Stimulated activated CD8-positive, alpha-beta memory T cell treated with anti-CD3 and anti-CD28 coated beads, Interleukin-12 subunit alpha, Interleukin-12 subunit beta, amount 100 ng/mL, for 4 hours (primary cell): ENCODE measurements around the gene EYA4.

Source experiments
- DNase-seq: peaks from one replicate; pipeline ENCODE4 v3.0.0-alpha.2; 2020; ENCODE audit warnings: low read depth

EYA4 gene

DNA sequence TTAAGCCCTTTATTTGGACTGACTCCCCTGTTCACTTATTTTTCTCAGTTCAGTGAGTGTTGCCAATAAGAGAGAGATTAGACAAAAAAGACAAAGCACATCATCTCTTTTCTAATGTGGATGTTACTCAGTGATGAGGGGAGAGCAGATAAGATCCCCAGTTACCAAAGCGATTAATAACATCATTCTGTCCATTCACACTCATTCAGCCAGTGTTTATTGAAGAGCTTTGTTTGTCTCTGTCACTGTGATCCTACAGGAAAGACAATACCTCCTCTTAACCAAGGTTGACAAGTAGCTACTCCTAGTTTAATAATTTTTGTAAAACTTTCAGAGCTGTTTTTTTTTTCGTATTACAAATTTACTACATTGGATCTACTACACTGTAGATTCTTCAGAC is 163.0 kb downstream of the EYA4 start:
- no peak for DNase-seq

DNA sequence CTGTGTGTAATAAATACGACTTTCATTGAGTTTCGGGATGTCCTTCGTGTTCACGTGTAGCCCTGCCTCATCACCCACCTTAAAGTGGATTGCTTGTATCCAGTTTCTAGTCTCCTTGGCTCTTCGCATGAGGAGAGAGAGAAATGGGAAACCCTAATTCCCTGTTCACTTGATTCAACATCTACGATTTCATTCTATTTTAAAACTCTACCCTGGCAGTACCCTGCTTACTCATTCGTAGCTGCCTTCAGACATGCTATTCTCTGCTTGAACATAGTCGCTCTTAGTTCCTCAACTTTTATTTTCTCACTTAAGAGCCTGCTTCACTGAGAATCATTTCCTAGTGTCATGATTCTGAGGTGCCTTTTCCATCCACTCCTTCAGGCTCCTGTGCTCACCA is 163.6 kb downstream of the EYA4 start:
- no peak for DNase-seq

GRCh38 chr6:133407320-133408100 is 166.4 kb downstream of the EYA4 start:
- no peak for DNase-seq

- no peak for DNase-seq
These were observed 167.0 kb downstream of the EYA4 start for GRCh38 chr6:133408132-133408531.

DNA sequence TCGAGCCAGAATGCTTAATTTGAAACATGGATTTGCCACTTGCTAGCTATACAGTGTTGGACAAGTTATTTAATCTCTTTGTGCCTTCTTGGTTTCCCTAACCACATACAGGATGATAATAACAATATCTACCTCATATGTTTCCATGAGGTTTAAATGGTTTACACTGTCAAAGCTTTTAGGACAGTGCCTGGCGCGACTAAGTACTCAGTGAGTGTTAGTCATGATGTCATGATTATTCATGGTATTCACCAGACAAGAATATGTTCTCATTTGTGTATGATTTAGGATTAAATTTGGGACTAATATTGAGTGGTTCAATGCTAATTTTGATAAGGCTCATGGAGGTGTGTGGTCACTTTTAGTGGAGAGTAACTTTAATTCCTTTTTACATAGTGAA is 167.4 kb downstream of the EYA4 start:
- DNase-seq: no peak

DNA sequence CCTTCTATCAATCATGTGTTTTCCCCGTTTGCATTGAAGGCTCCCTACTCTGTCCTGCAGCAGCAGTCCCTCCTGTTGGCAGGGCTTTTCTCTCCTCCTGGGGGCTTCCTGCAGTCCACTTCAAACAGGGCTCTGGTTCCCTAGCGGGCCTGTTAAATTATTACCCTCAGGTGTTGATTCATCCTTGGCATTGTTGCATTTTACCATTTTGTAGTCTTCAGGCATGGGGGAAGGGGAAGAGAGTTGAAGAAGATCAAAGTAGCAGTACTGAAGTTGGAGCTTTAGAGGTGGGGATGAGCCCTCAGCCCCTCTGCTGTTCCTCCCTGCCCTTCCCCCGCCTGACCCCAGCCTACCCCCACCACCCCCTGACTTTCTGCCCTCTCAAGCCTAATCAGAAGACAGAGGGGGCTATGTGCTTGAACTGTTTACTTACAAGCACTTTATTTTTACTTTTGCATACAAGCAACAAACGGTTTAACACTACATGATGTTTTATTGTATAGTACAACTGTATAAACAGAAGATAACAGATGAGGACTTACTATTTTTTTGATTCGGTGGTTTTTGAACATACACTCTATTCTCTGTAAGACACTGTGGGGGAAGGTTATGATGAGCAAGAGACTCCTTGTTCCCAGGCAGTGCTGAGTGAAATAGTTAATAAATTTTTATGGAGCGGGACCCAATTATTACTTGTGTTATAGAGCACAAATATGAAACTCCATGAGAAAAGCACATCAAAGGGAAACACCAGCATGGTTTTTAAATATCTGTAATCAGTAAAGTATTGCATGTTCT is 169.7 kb downstream of the EYA4 start:
- DNase-seq: no peak

GRCh38 chr6:133411757-133412156 is 170.6 kb downstream of the EYA4 start:
- no peak for DNase-seq

- DNase-seq: no peak
These were observed 174.1 kb downstream of the EYA4 start for GRCh38 chr6:133415262-133415661.

- no peak for DNase-seq
These were observed 177.0 kb downstream of the EYA4 start for GRCh38 chr6:133418108-133418507.

DNA sequence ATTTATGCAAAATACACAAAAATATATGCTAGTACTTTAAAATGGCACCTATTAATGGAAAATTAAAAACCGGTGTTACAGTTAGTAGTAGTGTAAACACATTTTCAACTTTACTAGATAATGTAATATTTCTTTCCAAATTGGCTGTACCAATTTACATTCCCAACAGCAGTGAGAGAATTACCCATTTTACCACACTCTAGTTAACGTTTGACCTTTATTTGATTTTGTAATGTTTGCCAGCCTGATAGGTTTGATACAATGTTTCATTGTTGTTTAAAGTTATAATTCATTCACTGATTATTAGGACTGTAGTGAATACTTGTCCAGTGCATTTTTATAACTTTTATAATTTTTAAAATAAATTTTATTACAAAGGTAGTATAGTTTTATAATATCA is 182.1 kb downstream of the EYA4 start:
- no peak for DNase-seq

DNA sequence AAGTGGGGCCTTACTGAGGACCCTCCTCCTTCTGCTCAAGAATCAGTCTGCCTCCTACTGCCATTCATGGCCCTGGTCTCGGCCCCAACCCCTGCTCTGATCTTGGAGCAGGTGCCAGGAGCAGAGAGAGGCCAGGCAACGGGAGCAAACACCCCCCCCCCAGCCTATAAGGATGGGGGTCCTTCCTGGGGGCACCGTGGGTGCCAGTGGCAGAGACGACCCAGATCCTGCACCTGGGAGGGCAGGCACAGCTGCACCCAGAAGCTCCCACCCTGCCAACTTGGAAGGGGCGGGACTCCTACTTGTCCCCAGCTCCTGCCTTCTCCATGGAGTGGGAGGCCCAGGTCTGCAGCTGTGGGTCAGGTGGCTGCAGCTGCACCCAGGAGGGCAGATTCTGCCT is 183.2 kb downstream of the EYA4 start:
- DNase-seq: no peak

- no peak for DNase-seq
These were observed 184.9 kb downstream of the EYA4 start for GRCh38 chr6:133426038-133426437.

DNA sequence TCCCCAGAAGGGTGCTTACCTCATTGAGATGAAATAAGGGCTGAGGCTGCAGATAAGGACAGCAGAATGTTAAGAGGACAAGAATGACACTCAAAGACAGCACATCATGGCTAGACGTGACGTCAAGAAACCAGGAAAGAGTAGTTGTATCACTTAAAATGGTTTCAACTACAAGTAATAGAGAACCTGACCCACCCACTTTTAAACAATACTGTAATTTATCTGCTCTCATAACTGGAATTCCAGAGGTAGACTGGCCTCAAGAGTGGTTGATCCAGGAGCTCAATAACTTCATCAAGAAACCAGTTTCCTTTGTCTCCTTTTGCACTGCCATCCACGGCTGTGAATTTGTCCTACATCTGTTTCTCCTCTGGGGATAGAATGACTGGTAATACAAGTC is 187.1 kb downstream of the EYA4 start:
- no peak for DNase-seq

DNA sequence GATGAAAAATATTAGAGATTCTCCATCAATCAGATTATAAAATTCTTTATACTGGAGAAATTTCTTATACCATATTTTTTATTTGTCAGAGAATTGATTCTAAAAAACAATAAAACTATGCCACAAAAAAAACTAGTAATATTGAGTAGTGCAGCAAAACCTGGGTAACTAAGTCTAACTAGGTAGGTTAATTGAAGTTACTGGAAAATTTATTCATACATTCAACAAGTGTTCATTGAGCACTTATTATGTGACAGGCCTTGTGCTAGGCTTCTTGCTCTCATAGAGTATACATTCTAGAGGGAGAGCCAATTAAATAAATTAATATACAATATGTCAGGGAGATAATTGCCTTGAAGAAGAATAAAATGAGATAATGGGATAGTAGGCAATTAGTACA is 189.4 kb downstream of the EYA4 start:
- DNase-seq: no peak

GRCh38 chr6:133431031-133431430 is 189.9 kb downstream of the EYA4 start:
- no peak for DNase-seq

- no peak for DNase-seq
These were observed 191.1 kb downstream of the EYA4 start for GRCh38 chr6:133432021-133432989.

DNA sequence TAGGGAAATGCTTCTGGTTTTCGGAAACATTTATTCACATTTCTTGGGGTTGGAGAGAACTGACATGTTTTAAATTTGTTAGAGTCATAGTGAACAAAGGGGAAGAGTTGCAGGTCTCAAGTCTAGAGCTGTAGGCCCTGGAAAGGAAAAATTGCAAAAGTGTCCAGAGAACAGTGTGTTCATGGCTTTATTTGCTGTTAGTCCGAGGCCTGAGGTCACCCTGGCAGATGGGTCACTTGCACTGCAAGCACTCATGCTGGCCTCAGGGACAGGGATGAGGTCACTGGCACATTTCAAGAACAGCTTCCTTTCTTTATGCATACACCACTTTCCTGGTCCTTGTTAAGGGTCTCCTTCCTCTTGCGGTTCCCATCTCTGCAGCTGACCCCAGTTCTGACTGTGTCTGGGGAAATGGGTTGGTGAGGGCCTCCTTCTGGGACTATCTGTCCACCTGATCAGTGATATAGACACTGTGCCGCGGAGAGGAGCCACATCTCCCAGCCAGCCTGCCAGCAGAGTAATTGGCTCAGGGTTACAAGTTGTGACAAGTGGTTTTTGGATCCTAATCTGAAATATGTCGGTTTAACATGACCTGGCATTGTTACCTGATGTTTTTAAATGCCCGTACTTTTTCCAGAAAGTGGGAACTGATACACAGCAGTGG is 194.0 kb downstream of the EYA4 start:
- DNase-seq: no peak

DNA sequence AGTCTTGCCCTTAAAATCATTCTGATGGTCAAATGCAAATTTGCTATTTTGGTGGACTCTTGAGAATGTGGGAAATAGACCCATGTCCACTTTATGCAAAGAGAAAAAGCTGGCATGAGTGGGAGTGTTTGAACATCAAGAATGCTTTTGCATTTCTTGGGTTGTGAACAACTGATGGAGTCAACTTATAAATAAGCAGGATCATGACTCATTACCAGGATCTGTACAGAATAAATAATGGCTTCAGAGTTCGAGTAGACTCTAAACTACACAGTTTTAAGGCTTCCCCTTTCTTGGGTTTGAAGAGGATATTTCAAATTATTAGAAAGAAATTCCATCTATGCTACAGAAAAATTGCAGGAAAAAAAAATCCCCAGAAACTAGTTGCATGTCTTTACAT is 195.5 kb downstream of the EYA4 start:
- no peak for DNase-seq

GRCh38 chr6:133441491-133441890 is 200.3 kb downstream of the EYA4 start:
- DNase-seq: no peak

DNA sequence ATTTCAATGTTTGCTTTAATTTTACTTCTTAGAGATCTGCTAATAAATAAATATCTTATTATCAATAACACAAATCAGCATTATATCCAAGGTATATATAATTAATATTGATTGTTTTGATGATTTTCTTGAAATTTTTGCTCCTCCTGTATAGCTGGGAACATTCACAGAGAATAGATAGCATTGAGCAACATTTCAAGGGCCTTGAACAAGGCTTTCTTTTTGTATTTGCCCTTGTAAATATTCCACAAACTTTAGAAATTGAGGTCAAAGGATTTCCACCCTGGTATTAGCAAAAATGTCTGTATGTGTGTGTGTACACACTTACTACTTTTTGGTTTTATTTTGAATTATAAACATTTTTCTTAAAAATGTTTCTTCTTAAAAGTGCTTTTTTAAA is 205.6 kb downstream of the EYA4 start:
- DNase-seq: no peak

DNA sequence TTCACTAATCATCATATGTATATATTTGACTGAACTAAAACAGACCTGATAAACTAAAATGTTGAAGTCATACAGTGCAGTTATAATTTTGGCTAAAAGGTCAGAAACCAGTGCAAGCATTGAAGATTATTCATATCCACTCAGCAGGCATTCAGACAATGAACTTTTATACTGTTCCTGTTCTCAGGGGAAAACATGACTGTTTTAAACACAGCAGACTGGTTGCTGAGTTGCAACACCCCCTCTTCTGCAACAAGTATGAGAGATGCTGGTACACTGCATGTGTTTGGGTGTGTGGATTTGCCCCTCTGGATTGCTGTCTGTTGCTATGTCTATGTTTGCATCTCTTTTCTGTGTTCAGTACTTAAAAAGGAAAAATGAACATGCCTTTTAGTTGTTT is 206.8 kb downstream of the EYA4 start:
- no peak for DNase-seq

DNA sequence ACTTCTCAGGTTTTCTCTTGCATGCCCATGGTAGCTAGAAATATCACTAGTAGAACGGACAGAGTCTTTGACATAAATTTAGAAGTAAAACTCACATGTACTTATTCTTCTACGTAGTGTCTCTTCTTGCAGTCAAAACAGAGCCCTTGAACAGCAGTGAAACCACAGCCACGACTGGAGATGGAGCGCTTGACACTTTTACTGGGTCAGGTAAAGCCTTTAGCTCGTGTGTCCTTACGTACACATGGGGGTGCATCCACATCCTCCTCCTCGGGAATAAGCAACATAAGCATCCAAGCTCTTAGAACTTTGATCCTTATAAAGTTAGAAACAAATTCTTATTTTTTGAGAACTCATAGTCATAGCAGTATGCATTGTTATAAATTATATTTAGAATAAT is 215.3 kb downstream of the EYA4 start:
- DNase-seq: no peak
